Bronchial epithelial cell (primary cell): ENCODE measurements around the gene PCBP4. TPM values are rescaled to one million over a fixed set of nuclear protein-coding genes. Genes with fewer than 3 reads are reported as not detected.

ENCODE experiments used
- DNase-seq: peaks from one replicate; pipeline ENCODE4 v3.0.0-alpha.2; 2010; ENCODE audit warnings: low read depth
- FAIRE-seq: peaks from 2 replicates; lab custom pipeline; 2011; peaks lifted over from hg19 to GRCh38; lab: Jason Lieb, UNC
- H3K27me3 ChIP-seq: 2 replicates; pipeline ENCODE4 v1.5.1; 2011; ENCODE audit warnings: low read length; ENCODE audit not compliant: control insufficient read depth, insufficient read depth
- H3K36me3 ChIP-seq: 2 replicates; pipeline ENCODE4 v1.5.1; 2011; ENCODE audit warnings: low read length; ENCODE audit not compliant: control insufficient read depth, insufficient read depth
- H3K4me3 ChIP-seq: 2 replicates; pipeline ENCODE4 v1.5.1; 2011; ENCODE audit warnings: mild to moderate bottlenecking, low read depth, low read length, control low read depth
- CTCF ChIP-seq: IDR thresholded peaks from 2 replicates; pipeline ENCODE4 v1.5.1; 2011; ENCODE audit warnings: mild to moderate bottlenecking, moderate library complexity, low read length, control low read depth, inconsistent platforms; ENCODE audit not compliant: insufficient read depth, severe bottlenecking
- total RNA-seq: library from RNA; depleted of rRNA; stranded (reverse); fragments of >200 nt; gene quantifications from 2 replicates; pipeline ENCODE4 v1.2.1, GENCODE V29; 2014

PCBP4 gene
- total RNA-seq, 1 donor from 2014 or later: 15.3 TPM

DNA sequence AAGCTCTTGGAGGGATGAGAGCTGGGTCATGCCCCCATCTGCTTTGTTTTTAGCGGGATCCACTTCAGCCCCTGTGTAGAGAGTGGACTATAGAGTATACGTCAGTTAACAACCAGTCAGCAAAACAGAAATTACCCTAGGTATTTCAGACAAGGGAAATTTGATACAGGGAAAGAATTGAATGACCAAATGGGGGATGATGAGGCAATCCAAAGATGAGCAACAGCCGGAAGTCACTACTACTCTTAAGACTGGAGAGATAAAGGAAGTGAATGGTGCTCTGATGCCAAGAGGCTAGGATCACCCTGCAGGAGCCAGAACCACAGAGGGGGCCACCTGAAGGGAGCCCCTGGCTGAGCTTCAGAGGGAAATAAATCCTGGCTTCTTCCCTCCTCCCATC lies 13.8 kb downstream of the PCBP4 start:
- FAIRE-seq (peak; percentile 94), DNase-seq (peak; percentile 89)
- H3K4me3 ChIP-seq: no peak overlapping the region
- TF ChIP-seq CTCF: no peak
- H3K27me3 ChIP-seq: peaks cover 7% of the 10 kb centered on the region
- no peaks in the 10 kb centered on the region for H3K36me3 ChIP-seq

DNA sequence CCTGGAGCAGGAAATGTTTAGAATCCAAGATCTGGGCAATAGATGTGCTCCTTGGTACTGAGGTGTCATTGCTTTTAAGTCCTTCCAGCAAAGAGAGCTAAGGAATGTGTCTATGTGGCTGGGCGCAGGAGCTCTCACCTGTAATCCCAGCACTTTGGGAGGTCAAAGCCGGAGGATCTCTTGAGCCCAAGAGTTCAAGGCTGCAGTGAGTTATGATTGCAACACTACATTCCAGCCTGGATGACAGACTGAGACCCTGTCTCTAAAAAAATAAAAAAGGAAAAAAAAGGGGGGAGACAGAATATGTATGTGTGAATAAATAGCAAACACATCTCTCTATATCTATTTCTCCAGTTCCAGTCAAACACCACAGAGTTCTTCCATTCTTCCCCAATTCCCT lies 16.4 kb downstream of the PCBP4 start:
- TF ChIP-seq CTCF: no peak
- DNase-seq: no peak
- no peak for FAIRE-seq
- H3K36me3 ChIP-seq: no peaks in the 10 kb centered on the region
- no peak overlapping the region for H3K4me3 ChIP-seq
- peaks cover 7% of the 10 kb centered on the region for H3K27me3 ChIP-seq

DNA sequence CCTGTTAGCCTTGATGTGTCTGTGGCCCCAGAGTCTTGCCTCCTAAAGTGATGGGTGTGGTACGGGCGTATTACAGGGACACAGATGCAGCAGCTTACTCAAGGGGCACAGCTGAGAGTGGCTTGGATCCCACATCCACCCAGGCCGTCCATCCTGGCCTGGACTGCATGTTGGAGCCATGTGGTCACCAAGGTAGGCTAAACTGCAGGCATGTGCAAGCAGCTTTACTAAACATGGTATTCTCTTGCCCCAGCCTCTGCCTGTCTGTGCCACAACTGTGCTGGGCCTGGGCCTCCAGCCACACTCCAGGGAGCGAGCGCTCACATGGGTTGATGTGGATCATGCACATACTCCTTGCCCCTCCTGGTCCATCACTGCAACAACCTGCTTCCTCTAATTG lies 18.1 kb downstream of the PCBP4 start:
- H3K36me3 ChIP-seq: no peaks in the 10 kb centered on the region
- no peaks in the 10 kb centered on the region for H3K27me3 ChIP-seq
- FAIRE-seq (peak; percentile 13), DNase-seq (no peak)
- no peak overlapping the region for H3K4me3 ChIP-seq
- no peak for TF ChIP-seq CTCF

GRCh38 chr3:51948016-51948580 lies 19.2 kb downstream of the PCBP4 start:
- H3K36me3 ChIP-seq: no peaks in the 10 kb centered on the region
- FAIRE-seq: no peak

GRCh38 chr3:51947215-51947900 lies 19.9 kb downstream of the PCBP4 start:
- no peak for TF ChIP-seq CTCF
- DNase-seq (no peak), FAIRE-seq (no peak)
- H3K4me3 ChIP-seq: no peak overlapping the region
- no peaks in the 10 kb centered on the region for H3K36me3 ChIP-seq
- H3K27me3 ChIP-seq: no peaks in the 10 kb centered on the region

More at GRCh38 chr3:51948016-51948580, 19.2 kb downstream of the PCBP4 start:
- H3K4me3 ChIP-seq: no peak overlapping the region
- no peak for DNase-seq
- TF ChIP-seq CTCF: no peak
- H3K27me3 ChIP-seq: no peaks in the 10 kb centered on the region

DNA sequence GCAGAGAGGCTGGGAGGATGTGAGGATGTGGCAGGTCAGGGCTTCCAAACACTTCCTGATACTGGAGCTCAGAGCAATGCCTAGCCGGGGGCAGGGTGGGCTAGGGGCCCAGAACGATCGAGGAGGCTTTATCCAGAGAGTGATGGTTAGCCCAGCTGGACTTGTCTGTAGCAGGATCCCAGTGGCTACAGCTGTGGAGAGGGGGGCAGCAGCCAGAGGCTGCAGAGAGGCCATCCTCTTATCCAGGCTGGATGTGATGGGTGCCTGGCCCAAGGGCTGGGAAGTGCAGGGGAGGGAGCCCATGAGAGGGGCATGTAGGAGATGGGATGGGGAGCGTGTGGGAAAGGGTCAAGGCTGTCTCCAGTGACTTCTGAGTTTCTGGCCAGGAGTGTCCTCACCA lies 20.5 kb downstream of the PCBP4 start:
- no peak for TF ChIP-seq CTCF
- Histone ChIP-seq H3K4me3 (no peak overlapping the region), H3K36me3 (no peaks in the 10 kb centered on the region), H3K27me3 (no peaks in the 10 kb centered on the region)
- no peak for FAIRE-seq
- no peak for DNase-seq
